SK-N-SH (cell line): ENCODE measurements around the gene DOCK10. TPM values are rescaled to one million over a fixed set of nuclear protein-coding genes. Genes with fewer than 3 reads are reported as not detected.

Experiments
- CTCF ChIA-PET: fragments of 300-600, 350-600 bp; formaldehyde crosslinking; extraction: SDS; loops from one replicate; lab custom pipeline; 2021; lab: Yijun Ruan, JAX
- POLR2A ChIA-PET: fragments of 350-600 bp; sonication (Branson Sonifier 250); formaldehyde crosslinking; extraction: SDS; loops from one replicate; lab custom pipeline; 2020; ENCODE audit warnings: antibody characterized with exemption, inconsistent platforms; lab: Yijun Ruan, JAX
- DNase-seq: peaks from one replicate; pipeline ENCODE4 v3.0.0; 2012
- H2AFZ ChIP-seq: fragments of 200-600 bp; sonication (generic); 2 replicates; pipeline ENCODE4 v1.8.1; 2016; ENCODE audit warnings: antibody characterized with exemption, mild to moderate bottlenecking, low read depth
- H3F3A ChIP-seq: fragments of 200-600 bp; sonication (generic); replicated peaks from 2 replicates; pipeline ENCODE3; 2016; ENCODE audit warnings: antibody characterized with exemption, mild to moderate bottlenecking; ENCODE audit not compliant: insufficient read depth
- H3K27ac ChIP-seq, 2 experiments: fragments of 200-500 bp in 1 of 2; fragments of 200-600 bp in 1 of 2; sonication (Bioruptor generic) in 1 of 2; sonication (generic), shearing (Covaris generic) in 1 of 2; 2 replicates each; pipeline versions ENCODE4 v1.5.1 to v1.6.1; 2014 to 2016; ENCODE audit warnings: low read depth in 2 of 2, inconsistent platforms in 1 of 2, low read length in 1 of 2, mild to moderate bottlenecking in 1 of 2, mixed read lengths in 1 of 2
- H3K27me3 ChIP-seq: fragments of 200-600 bp; sonication (generic), shearing (Covaris generic); 2 replicates; pipeline ENCODE4 v1.6.1; 2016; ENCODE audit warnings: mixed run types; ENCODE audit not compliant: insufficient read depth
- H3K36me3 ChIP-seq, 2 experiments: fragments of 200-500 bp in 1 of 2; fragments of 200-600 bp in 1 of 2; sonication (Bioruptor generic) in 1 of 2; sonication (generic) in 1 of 2; replicated peaks in 1 of 2; 2 replicates each; pipeline versions ENCODE3 to v1.5.1; 2014 to 2016; ENCODE audit warnings: low read length in 1 of 2, mild to moderate bottlenecking in 1 of 2; ENCODE audit not compliant: insufficient read depth in 2 of 2, control insufficient read depth in 1 of 2
- H3K4me1 ChIP-seq, 2 experiments: fragments of 200-500 bp in 1 of 2; fragments of 200-600 bp in 1 of 2; sonication (Bioruptor generic) in 1 of 2; sonication (generic), shearing (Covaris generic) in 1 of 2; 2 replicates each; pipeline versions ENCODE4 v1.5.1 to v1.6.1; 2014 to 2016; ENCODE audit warnings: low read depth in 1 of 2, low read length in 1 of 2, mixed run types in 1 of 2; ENCODE audit not compliant: insufficient read depth in 2 of 2, control insufficient read depth in 1 of 2
- H3K4me2 ChIP-seq: fragments of 200-600 bp; sonication (generic), shearing (Covaris generic); 2 replicates; pipeline ENCODE4 v1.6.1; 2017; ENCODE audit warnings: mixed run types
- H3K4me3 ChIP-seq, 2 experiments: fragments of 200-500 bp in 1 of 2; fragments of 200-600 bp in 1 of 2; sonication (Bioruptor generic) in 1 of 2; sonication (generic), shearing (Covaris generic) in 1 of 2; 2 replicates each; pipeline versions ENCODE4 v1.5.1 to v1.8.1; 2014 to 2016; ENCODE audit warnings: low read depth in 2 of 2, inconsistent platforms in 1 of 2, low read length in 1 of 2, mild to moderate bottlenecking in 1 of 2, mixed read lengths in 1 of 2, moderate library complexity in 1 of 2
- H3K79me2 ChIP-seq: fragments of 200-600 bp; sonication (generic); 2 replicates; pipeline ENCODE4 v1.8.1; 2017; ENCODE audit warnings: mild to moderate bottlenecking; ENCODE audit not compliant: insufficient read depth
- H3K9ac ChIP-seq: fragments of 200-600 bp; sonication (generic); 2 replicates; pipeline ENCODE4 v1.6.1; 2017; ENCODE audit warnings: mixed run types
- H3K9me2 ChIP-seq: fragments of 200-600 bp; sonication (generic); 2 replicates; pipeline ENCODE4 v1.6.1; 2017; ENCODE audit warnings: mixed run types
- H3K9me3 ChIP-seq: fragments of 200-600 bp; sonication (generic); 2 replicates; pipeline ENCODE4 v1.6.1; 2017; ENCODE audit warnings: mixed run types, mild to moderate bottlenecking, moderate library complexity
- H4K20me1 ChIP-seq: fragments of 200-600 bp; sonication (generic); 2 replicates; pipeline ENCODE4 v1.6.1; 2017; ENCODE audit warnings: mild to moderate bottlenecking, mixed run types; ENCODE audit not compliant: insufficient read depth
- CHD2 ChIP-seq: fragments of 150-350 bp; IDR thresholded peaks from 2 replicates; pipeline ENCODE4 v1.6.1; 2018; ENCODE audit warnings: low read length; ENCODE audit not compliant: partially characterized antibody
- CTCF ChIP-seq: fragments of 200-600 bp; sonication (generic); IDR thresholded peaks from 2 replicates; pipeline ENCODE4 v1.6.1; 2017; ENCODE audit warnings: antibody characterized with exemption, mild to moderate bottlenecking, moderate library complexity
- ELF1 ChIP-seq: IDR thresholded peaks from 2 replicates; pipeline ENCODE4 v1.4.0; 2012
- EZH2phosphoT487 ChIP-seq: fragments of 200-600 bp; sonication (generic); IDR thresholded peaks from 2 replicates; pipeline ENCODE4 v1.6.1; 2017; ENCODE audit warnings: low read depth, mixed run types, mild to moderate bottlenecking, antibody characterized with exemption, moderate library complexity, borderline replicate concordance
- FOSL2 ChIP-seq: IDR thresholded peaks from 2 replicates; pipeline ENCODE4 v1.4.0; 2012; ENCODE audit warnings: low read depth, mild to moderate bottlenecking, moderate library complexity, borderline replicate concordance
- FOXJ3 ChIP-seq: sonication (generic); formaldehyde crosslinking; IDR thresholded peaks from 2 replicates; pipeline ENCODE4 v1.5.1; 2020; ENCODE audit warnings: mild to moderate bottlenecking, missing genetic modification reagents
- GABPA ChIP-seq: IDR thresholded peaks from 2 replicates; pipeline ENCODE4 v1.4.0; 2012; ENCODE audit warnings: low read depth, mild to moderate bottlenecking
- IRF3 ChIP-seq: fragments of 150-350 bp; IDR thresholded peaks from 2 replicates; pipeline ENCODE4 v1.6.1; 2016; ENCODE audit warnings: mild to moderate bottlenecking, low read depth, low read length
- JUND ChIP-seq: IDR thresholded peaks from 2 replicates; pipeline ENCODE4 v1.4.0; 2012
- MAX ChIP-seq: IDR thresholded peaks from 2 replicates; pipeline ENCODE4 v1.4.0; 2012; ENCODE audit warnings: low read depth
- MEF2A ChIP-seq: IDR thresholded peaks from 2 replicates; pipeline ENCODE4 v1.4.0; 2012; ENCODE audit warnings: low read depth, borderline replicate concordance
- MXI1 ChIP-seq: IDR thresholded peaks from 2 replicates; pipeline ENCODE4 v1.6.1; 2012; ENCODE audit warnings: mild to moderate bottlenecking, low read depth, low read length, improper control_type of control experiment
- NRF1 ChIP-seq: IDR thresholded peaks from 2 replicates; pipeline ENCODE4 v1.6.1; 2012; ENCODE audit warnings: low read depth, mild to moderate bottlenecking, low read length
- PBX3 ChIP-seq: IDR thresholded peaks from 2 replicates; pipeline ENCODE4; 2012
- POLR2AphosphoS5 ChIP-seq: IDR thresholded peaks from 2 replicates; pipeline ENCODE4 v1.6.1; 2012; ENCODE audit warnings: low read depth, low read length
- RCOR1 ChIP-seq: fragments of 150-350 bp; IDR thresholded peaks from 2 replicates; pipeline ENCODE4 v1.6.1; 2017; ENCODE audit warnings: antibody characterized with exemption, low read length
- RFX5 ChIP-seq: IDR thresholded peaks from 2 replicates; pipeline ENCODE4 v1.6.1; 2012; ENCODE audit warnings: mild to moderate bottlenecking, improper control_type of control experiment, low read length
- RXRA ChIP-seq: IDR thresholded peaks from 2 replicates; pipeline ENCODE4 v1.4.0; 2012; ENCODE audit warnings: low read depth, mild to moderate bottlenecking, borderline replicate concordance
- SIN3A ChIP-seq: IDR thresholded peaks from 2 replicates; pipeline ENCODE4 v1.6.1; 2012; ENCODE audit warnings: low read depth, mild to moderate bottlenecking, low read length, moderate library complexity, borderline replicate concordance
- SMC3 ChIP-seq: IDR thresholded peaks from 2 replicates; pipeline ENCODE4 v1.6.1; 2012; ENCODE audit warnings: low read depth, low read length, improper control_type of control experiment
- TAF1 ChIP-seq: IDR thresholded peaks from 2 replicates; pipeline ENCODE4 v1.6.1; 2012; ENCODE audit warnings: low read depth, mild to moderate bottlenecking, low read length, moderate library complexity, borderline replicate concordance
- TEAD4 ChIP-seq: IDR thresholded peaks from 2 replicates; pipeline ENCODE4 v1.4.0; 2012; ENCODE audit warnings: mild to moderate bottlenecking, borderline replicate concordance; ENCODE audit not compliant: insufficient read depth
- USF1 ChIP-seq: IDR thresholded peaks from 2 replicates; pipeline ENCODE4 v1.4.0; 2012; ENCODE audit warnings: low read depth, borderline replicate concordance
- WGBS: methylation state at CpG from one replicate; pipeline ENCODE4 v1.1.6; 2017; ENCODE audit warnings: low lambda C conversion rate; 5-methylcytosine and 5-hydroxymethylcytosine counted together
- polyA plus RNA-seq, 3 experiments: library from polyadenylated mRNA; depleted of rRNA; stranded (reverse); fragments of >200 nt; gene quantifications; 2 replicates each; pipeline ENCODE4 v1.2.3, GENCODE V29; 2012

Gene DOCK10
- polyA plus RNA-seq, 1 of the 3 experiments (the other 2 are of a cell fraction), result 24.1 TPM

GRCh38 chr2:224749136-224749535 is 293.1 kb downstream of the DOCK10 start:
- ChIA-PET CTCF (no interaction called here), POLR2A (no interaction called here)
- TF ChIP-seq EZH2phosphoT487 (no peak), MAX (no peak), CTCF (peak; percentile 34), GABPA (no peak), IRF3 (no peak), RCOR1 (no peak)
- no peak for DNase-seq
- H3K9ac ChIP-seq, result no peak overlapping the region
- no peaks in the 10 kb centered on the region for H3K36me3 ChIP-seq
- no peaks in the 10 kb centered on the region for H3K9me2 ChIP-seq
- H3K4me2 ChIP-seq, result no peak overlapping the region
- no peak overlapping the region for H3K27ac ChIP-seq
- H3K4me1 ChIP-seq, result no peaks in the 10 kb centered on the region
- H3K27me3 ChIP-seq, result no peaks in the 10 kb centered on the region
- H4K20me1 ChIP-seq, result no peaks in the 10 kb centered on the region
- H3K79me2 ChIP-seq, result no peaks in the 10 kb centered on the region
- H3K9me3 ChIP-seq, result no peaks in the 10 kb centered on the region
- no peak overlapping the region for H2AFZ ChIP-seq
- no peak overlapping the region for H3K4me3 ChIP-seq
- 11% methylated on average over 1 of the region's 1 CpG for WGBS
- no peaks in the 10 kb centered on the region for H3F3A ChIP-seq

GRCh38 chr2:224747765-224748164 is 294.5 kb downstream of the DOCK10 start:
- H3K27ac ChIP-seq, result no peak overlapping the region
- no peak overlapping the region for H3K4me2 ChIP-seq
- no peak for TF ChIP-seq MXI1
- TF ChIP-seq JUND, result no peak
- no peak for TF ChIP-seq RFX5
- no peak for TF ChIP-seq TAF1
- TF ChIP-seq MEF2A, result no peak
- TF ChIP-seq POLR2AphosphoS5, result no peak
- no peak for TF ChIP-seq GABPA
- TF ChIP-seq SMC3, result no peak
- no peak for TF ChIP-seq SIN3A
- TF ChIP-seq ELF1, result no peak
- no peak for TF ChIP-seq FOSL2
- no peak for TF ChIP-seq PBX3
- no peak for TF ChIP-seq RXRA
- TF ChIP-seq CHD2, result no peak
- no peak for TF ChIP-seq NRF1
- no peak for TF ChIP-seq USF1
- TF ChIP-seq TEAD4, result no peak
- TF ChIP-seq FOXJ3 (CRISPR knock-in tag), result no peak
- TF ChIP-seq, all 33 proteins: peak for 0
- WGBS, result 61% methylated on average over 4 of the region's 4 CpGs
- Histone ChIP-seq H3K4me1 (no peaks in the 10 kb centered on the region), H3K36me3 (no peaks in the 10 kb centered on the region), H4K20me1 (no peaks in the 10 kb centered on the region), H3K4me3 (no peak overlapping the region), H3K9ac (no peak overlapping the region), H3F3A (no peaks in the 10 kb centered on the region), H3K9me2 (no peaks in the 10 kb centered on the region), H3K9me3 (no peaks in the 10 kb centered on the region), H3K27me3 (no peaks in the 10 kb centered on the region), H2AFZ (no peak overlapping the region), H3K79me2 (no peaks in the 10 kb centered on the region)
- no peak for DNase-seq
- ChIA-PET CTCF (interaction anchor here (1.7 kb wide), 1 partner anchor 31 kb away, joined by 4 read pairs; no protein-coding TSS in a partner anchor), POLR2A (no interaction called here)
